ENCODE data around the gene CNDP1.

Gene CNDP1

DNA sequence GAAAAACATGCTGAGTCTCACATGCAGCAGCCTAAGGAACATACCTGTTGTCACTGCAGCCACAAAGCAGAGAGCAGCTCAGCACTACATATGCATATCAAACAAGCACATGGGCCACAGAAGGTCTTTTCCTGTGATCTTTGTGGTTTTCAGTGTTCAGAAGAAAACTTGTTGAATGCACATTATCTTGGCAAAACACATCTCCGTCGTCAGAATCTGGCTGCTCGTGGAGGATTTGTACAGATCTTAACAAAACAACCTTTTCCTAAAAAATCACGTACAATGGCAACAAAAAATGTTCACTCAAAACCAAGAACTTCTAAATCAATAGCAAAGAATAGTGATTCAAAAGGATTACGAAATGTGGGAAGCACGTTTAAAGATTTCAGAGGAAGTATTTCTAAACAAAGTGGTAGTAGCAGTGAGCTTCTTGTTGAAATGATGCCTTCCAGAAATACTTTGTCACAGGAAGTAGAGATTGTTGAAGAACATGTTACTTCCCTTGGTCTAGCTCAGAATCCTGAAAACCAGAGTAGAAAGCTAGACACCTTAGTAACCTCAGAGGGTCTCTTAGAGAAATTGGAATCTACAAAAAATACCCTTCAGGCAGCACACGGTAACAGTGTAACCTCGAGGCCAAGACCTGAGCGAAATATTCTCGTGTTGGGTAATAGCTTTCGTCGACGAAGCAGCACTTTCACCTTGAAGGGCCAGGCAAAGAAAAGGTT is 97.5 kb downstream of the CNDP1 start:
- DNase-seq, result no peak

DNA sequence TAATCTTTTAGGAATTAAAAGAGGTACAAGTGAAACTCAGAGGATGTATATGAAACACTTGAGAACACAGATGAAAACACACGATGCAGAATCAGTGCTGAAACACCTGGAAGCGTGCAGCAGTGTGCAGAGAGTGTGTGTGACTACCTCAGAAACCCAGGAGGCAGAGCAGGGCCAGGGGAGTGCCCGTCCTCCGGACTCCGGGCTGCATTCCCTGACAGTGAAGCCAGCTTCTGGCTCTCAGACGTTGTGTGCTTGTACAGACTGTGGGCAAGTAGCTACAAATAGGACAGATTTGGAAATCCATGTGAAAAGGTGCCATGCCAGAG is 98.0 kb downstream of the CNDP1 start:
- DNase-seq, result no peak

DNA sequence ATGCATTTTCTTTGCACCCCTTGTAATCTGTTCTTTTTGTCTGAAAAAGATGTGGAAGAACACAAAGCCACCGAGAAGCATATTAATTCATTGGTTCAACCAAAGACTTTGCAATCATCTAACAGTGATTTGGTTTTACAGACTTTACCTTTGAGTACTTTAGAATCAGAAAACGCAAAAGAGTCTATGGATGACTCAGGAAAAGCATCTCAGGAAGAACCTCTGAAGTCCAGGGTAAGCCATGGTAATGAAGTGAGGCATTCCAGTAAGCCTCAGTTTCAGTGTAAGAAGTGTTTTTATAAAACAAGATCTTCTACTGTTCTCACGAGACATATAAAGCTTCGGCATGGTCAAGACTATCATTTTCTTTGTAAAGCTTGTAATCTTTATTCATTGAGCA is 98.6 kb downstream of the CNDP1 start:
- no peak for DNase-seq

DNA sequence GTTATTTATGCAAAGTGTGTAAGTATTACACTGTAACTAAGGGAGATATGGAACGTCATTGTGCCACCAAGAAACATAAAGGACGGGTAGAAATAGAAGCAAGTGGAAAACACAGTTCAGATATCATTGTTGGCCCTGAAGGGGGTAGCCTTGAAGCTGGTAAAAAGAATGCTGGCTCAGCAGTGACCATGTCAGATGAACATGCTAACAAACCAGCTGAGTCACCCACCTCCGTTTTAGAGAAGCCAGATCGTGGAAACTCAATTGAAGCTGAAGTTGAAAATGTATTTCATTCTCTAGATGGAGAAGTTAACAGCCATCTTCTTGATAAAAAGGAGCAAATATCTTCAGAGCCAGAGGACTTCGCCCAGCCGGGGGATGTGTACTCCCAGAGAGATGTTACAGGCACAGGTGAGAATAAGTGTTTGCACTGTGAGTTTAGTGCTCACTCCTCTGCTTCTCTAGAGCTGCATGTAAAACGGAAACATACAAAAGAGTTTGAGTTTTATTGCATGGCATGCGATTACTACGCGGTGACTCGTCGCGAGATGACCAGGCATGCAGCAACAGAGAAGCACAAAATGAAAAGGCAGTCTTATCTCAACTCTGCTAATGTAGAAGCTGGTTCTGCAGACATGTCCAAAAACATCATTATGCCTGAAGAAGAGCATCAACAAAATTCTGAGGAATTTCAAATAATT is 99.5 kb downstream of the CNDP1 start:
- no peak for DNase-seq

DNA sequence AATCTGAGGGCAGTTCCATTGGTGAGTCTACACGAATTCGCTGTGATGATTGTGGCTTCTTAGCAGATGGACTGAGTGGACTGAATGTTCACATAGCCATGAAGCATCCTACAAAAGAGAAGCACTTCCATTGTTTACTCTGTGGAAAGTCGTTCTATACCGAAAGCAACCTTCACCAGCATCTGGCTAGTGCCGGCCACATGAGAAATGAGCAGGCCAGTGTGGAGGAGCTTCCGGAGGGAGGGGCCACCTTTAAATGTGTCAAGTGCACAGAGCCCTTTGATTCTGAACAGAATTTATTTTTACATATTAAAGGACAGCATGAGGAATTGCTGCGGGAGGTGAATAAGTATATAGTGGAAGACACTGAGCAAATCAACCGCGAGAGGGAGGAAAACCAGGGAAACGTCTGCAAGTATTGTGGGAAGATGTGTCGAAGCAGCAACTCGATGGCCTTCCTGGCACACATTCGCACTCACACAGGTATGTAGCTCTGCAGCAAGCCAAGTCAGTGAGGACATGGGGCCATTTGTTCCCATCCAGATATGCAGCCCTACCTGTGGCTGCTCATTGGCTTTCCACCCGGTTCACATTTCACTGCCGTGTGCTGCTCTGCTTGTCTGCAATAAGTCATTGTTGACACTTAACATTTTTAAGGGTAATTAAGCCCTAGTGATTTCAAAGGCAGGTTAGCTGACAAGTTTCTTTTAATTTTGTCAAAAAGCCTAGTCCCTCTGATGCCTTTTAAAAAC is 101.1 kb downstream of the CNDP1 start:
- DNase-seq, result no peak

All from cerebellar nuclear complex (tissue), 1 donor.